ENCODE measurements around the gene CTSK.
"Not testable (repeated sequence)": the region's sequence is repeated elsewhere in the genome, so short reads cannot be mapped to it uniquely, and the experiment has no call there.

CTSK gene

DNA sequence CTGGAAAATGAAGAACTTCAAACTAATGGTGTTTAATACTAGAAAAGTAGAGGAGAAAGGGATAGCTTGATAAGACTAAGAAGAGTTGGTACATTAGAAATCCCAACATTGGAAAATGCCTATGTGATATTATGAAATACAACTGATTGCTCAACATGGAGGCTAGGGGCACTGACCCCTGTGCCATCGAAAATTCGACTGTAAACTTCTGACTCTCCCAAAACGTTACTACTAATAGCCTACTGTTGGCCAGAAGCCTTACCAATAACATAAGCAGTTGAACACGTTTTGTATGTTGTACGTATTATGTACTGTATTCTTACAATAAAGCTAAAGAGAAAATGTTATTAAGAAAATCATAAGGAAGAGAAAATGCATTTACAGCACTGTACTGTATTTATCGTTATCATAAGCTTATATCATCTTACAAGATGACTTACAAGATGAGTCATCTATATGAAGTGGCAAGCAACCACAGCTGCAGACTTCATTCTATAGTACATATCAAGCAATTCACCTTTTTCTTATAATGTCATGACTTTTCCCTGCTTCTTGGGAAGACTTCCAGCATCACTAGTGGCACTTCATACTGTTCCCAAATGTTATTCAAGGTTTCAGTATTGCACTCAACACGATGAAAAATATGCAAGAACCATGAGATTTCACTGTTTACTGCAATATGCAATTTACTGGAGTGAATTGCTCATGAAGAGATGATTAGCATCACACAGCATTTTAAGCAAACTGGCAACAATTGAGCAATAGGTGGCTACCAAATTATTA lies 12.9 kb upstream of the CTSK start:
- no peaks in the 10 kb centered on the region for H3K9me3 ChIP-seq
- H3K4me1 ChIP-seq: no peaks in the 10 kb centered on the region
- DNase-seq (ENCODE audit: low spot score in 2 of 2): no peak
- H3K36me3 ChIP-seq (replicated peaks): peaks cover 36% of the 10 kb centered on the region
- in situ Hi-C loops (cut with MboI; ENCODE audit: low sequenced_read_pairs): no loop called here
- H3K4me3 ChIP-seq: no peak overlapping the region
- H3K27me3 ChIP-seq (ENCODE audit: low read depth): no peaks in the 10 kb centered on the region

DNA sequence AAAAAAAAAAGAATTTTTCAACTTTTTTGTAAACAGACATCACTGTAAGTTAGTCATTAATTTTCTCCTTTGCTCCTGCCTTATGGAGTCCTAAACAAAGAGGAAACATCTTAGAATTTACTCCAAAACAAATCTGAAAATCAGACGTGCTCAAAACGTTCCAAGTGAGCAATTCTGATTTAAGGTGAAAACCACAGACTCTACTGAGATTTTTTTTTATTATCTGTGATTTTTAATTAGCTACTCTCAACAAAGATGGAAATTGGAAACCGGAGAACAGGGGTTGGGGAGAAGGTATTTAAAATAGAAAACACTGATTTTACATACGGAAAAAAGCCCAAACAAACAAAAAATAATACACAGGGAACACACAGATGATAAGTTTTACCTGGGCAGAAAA lies 7.8 kb upstream of the CTSK start:
- H3K4me1 ChIP-seq: no peaks in the 10 kb centered on the region
- no peak for DNase-seq (ENCODE audit: low spot score in 2 of 2)
- peaks cover 40% of the 10 kb centered on the region for H3K36me3 ChIP-seq (replicated peaks)
- H3K4me3 ChIP-seq: no peak overlapping the region
- in situ Hi-C loops (cut with MboI; ENCODE audit: low sequenced_read_pairs): no loop called here
- H3K27me3 ChIP-seq (ENCODE audit: low read depth): no peaks in the 10 kb centered on the region
- no peaks in the 10 kb centered on the region for H3K9me3 ChIP-seq

DNA sequence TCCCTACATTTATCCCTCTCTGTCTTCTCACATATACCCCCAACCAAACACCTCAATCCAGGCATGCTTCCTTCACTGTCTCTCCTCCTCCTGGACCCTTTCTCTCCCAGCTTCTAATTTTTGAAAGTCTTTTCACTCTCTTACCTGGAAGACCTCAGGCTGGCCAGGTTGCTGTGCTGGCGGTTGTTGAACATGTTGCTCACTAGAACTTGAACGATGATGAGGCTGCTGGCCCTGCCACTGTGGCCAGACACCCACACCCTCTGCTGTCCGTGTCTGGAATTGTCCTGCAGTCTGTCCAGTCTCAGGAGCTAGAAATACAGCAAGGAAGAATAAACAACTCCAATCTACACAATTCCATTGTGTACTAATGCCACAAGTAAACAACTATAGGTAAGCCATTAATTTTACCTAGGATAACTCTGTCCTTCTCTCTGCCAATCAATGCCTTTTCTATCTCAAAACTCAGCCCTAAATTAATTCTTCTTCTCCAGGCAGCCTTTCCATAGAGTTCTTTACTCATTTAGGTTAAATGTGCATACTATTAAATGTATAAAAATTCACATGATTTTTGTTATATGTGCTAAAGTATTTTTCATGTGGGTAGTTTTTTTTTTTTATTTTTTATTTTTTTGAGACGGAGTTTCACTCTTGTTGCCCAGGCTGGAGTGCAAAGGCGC lies 5.1 kb upstream of the CTSK start:
- peak; percentile 26 to 67 for DNase-seq (ENCODE audit: low spot score in 2 of 2)
- no peaks in the 10 kb centered on the region for H3K9me3 ChIP-seq
- in situ Hi-C loops (cut with MboI; ENCODE audit: low sequenced_read_pairs): no loop called here
- H3K27me3 ChIP-seq (ENCODE audit: low read depth): no peaks in the 10 kb centered on the region
- H3K4me1 ChIP-seq: no peaks in the 10 kb centered on the region
- no peak overlapping the region for H3K4me3 ChIP-seq
- peaks cover 40% of the 10 kb centered on the region for H3K36me3 ChIP-seq (replicated peaks)

DNA sequence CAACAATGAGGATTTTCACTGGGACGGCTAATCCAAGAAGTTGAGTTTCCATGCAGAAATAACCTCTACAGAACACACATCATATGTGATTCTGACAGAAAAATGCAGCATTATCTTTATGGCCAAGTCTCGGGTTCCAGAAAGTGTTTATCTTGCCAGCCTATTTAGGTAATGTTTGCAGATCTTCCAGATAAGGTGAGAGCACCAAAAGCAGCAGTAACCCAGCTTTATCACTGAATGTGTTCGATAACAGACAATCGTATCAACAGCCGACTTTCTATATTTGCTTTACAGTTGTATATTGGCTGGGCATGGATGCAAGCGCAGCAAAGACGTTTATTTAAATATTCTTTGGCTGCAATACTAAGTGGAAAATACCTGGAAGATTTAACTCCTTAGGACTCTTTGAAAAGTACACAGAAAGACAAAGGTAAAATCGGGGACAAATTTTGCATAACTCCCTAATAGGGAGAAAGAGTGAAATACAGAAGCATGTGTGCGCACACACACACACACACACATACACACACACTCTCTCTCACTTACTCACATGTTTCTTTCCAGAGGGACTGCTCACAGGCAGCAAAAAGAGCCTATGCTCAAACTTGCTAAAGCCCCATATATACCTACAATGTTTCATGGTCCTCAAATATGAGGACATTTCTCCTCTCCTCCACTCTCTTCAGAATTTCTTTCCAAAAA lies 3.0 kb upstream of the CTSK start:
- DNase-seq (ENCODE audit: low spot score in 2 of 2): no peak
- no peaks in the 10 kb centered on the region for H3K27me3 ChIP-seq (ENCODE audit: low read depth)
- H3K4me3 ChIP-seq: no peak overlapping the region
- in situ Hi-C loops (cut with MboI; ENCODE audit: low sequenced_read_pairs): no loop called here
- H3K4me1 ChIP-seq: no peaks in the 10 kb centered on the region
- H3K9me3 ChIP-seq: no peaks in the 10 kb centered on the region
- peaks cover 26% of the 10 kb centered on the region for H3K36me3 ChIP-seq (replicated peaks)

DNA sequence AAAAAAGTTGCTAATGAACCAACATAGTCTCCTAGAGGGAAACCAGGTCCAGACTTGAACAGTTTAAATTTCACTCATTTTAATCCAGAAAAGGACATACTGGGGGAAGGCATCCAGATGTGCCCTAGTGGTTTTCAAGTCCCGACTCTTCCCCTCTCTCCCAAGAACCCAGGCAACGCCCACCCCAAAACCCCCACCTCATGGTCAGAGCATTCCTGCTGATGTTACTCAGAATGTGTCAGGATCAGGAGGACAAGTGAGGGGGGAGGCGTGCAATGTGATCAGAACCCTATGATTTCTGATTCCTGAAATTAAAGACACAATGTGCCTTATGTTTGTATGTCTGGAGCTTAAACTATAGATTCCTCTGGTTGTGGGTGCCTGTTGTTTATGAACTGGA lies 1.6 kb upstream of the CTSK start:
- no peak overlapping the region for H3K4me3 ChIP-seq
- no peak for DNase-seq (ENCODE audit: low spot score in 2 of 2)

DNA sequence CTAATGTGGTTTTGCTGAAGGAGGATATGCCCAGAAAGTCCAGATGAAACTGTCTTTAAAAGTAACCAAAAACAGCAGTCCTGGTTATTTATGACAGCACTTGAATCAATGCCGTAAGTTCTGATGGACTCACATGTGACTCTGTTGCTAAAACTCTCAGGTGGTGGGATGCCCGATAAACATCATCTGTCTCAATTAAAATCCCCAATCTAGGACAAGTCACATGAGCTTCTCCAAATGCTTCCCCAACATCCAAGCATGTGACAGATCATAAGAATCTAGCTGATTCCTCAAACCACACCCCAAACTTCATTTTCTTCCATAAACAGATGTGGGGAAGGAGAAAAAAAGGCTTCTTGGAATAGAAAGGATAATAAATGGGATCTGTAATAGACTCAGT lies 786 bp upstream of the CTSK start:
- no peaks in the 10 kb centered on the region for H3K4me1 ChIP-seq
- in situ Hi-C loops (cut with MboI; ENCODE audit: low sequenced_read_pairs): no loop called here
- no peaks in the 10 kb centered on the region for H3K27me3 ChIP-seq (ENCODE audit: low read depth)
- peaks cover 21% of the 10 kb centered on the region for H3K36me3 ChIP-seq (replicated peaks)
- H3K4me3 ChIP-seq: no peak overlapping the region
- DNase-seq (ENCODE audit: low spot score in 2 of 2): no peak
- H3K9me3 ChIP-seq: no peaks in the 10 kb centered on the region

More for the DNA sequence above, 1.6 kb upstream of the CTSK start:
- no peaks in the 10 kb centered on the region for H3K27me3 ChIP-seq (ENCODE audit: low read depth)
- H3K9me3 ChIP-seq: no peaks in the 10 kb centered on the region
- no peaks in the 10 kb centered on the region for H3K4me1 ChIP-seq
- H3K36me3 ChIP-seq (replicated peaks): peaks cover 26% of the 10 kb centered on the region
- in situ Hi-C loops (cut with MboI; ENCODE audit: low sequenced_read_pairs): no loop called here

DNA sequence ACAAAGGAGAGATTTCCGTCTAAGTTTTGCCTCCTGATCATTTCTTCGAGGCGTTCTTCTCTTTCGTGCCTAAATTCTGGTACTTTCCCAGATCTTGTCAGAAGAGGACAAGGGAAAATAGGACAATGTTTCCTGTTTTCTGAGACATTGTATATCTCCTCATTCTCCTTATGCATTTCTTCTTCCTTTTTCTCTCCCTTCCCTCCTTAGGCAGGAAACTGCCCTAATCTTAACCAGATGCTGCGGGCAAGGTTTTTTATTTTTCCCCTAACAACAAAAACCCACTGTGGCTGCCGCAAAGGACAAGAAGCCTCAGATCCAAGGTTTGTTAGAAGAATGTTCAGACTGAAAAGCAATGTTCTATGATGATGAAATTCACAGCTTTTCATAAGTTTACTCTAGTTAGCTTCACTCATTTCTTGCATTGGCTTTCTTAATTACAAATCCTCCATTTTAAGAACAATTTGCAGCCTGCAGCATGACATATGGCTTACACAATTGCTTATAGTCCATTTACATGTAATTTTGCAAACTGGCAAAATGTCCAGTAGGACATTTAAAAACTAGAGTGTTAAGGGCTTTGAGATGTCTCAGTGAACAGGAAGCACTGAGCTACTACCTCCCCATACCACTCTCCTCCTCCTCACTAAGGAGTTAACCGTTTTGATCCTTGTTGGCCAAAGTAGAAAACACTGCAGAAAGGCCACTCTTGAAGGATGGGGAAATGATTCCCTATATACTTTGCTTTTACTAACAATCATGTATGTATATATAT lies 624 bp downstream of the CTSK start:
- DNase-seq (ENCODE audit: low spot score in 2 of 2): no peak
- H3K4me1 ChIP-seq: no peaks in the 10 kb centered on the region
- no peak overlapping the region for H3K4me3 ChIP-seq
- in situ Hi-C loops (cut with MboI; ENCODE audit: low sequenced_read_pairs): no loop called here
- no peaks in the 10 kb centered on the region for H3K9me3 ChIP-seq
- no peaks in the 10 kb centered on the region for H3K27me3 ChIP-seq (ENCODE audit: low read depth)
- peaks cover 9% of the 10 kb centered on the region for H3K36me3 ChIP-seq (replicated peaks)

DNA sequence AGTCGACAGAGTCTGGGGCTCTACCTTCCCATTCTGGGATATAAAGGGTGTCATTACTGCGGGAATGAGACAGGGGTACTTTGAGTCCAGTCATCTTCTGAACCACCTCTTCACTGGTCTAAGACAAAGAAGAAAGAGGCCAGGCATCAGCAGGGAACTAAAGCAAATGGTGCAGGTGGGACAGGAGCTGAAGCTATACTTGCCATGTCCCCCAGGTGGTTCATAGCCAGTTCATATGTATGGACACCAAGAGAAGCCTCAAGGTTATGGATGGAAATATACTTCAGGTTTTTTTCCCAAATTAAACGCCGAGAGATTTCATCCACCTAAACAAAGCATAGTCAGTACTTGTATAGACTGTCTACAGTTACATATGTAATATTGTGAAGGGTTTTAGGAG lies 2.2 kb downstream of the CTSK start:
- Histone ChIP-seq H3K27me3 (ENCODE audit: low read depth) (no peaks in the 10 kb centered on the region), H3K9me3 (no peaks in the 10 kb centered on the region), H3K36me3 (replicated peaks) (no peaks in the 10 kb centered on the region; the same call in 1 of the 2 replicates), H3K4me1 (no peaks in the 10 kb centered on the region), H3K4me3 (no peak overlapping the region)
- in situ Hi-C loops (cut with MboI; ENCODE audit: low sequenced_read_pairs): no loop called here
- no peak for DNase-seq (ENCODE audit: low spot score in 2 of 2)

DNA sequence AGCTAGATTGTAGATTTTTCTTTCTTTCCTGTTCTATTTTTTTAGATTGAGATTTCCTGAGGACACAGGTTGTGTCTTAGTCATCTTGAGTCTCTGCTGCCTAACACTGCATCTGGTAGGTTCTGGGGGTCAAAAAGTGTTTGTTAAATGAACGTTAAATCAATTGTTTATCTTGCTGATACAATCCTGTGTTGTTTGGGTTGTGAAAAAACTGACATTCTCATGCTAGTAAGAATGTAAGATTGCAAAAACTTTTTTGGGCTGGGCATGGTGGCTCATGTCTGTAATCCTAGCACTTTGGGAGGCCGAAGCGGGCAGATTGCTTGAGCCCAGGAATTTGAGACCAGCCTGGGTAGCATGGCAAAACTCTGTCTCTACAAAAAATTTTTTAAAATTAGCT lies 3.4 kb downstream of the CTSK start:
- Histone ChIP-seq H3K9me3 (no peaks in the 10 kb centered on the region), H3K4me1 (no peaks in the 10 kb centered on the region), H3K4me3 (no peak overlapping the region), H3K36me3 (replicated peaks) (no peaks in the 10 kb centered on the region), H3K27me3 (ENCODE audit: low read depth) (no peaks in the 10 kb centered on the region)
- DNase-seq (ENCODE audit: low spot score in 2 of 2): no peak
- in situ Hi-C loops (cut with MboI; ENCODE audit: low sequenced_read_pairs): no loop called here

DNA sequence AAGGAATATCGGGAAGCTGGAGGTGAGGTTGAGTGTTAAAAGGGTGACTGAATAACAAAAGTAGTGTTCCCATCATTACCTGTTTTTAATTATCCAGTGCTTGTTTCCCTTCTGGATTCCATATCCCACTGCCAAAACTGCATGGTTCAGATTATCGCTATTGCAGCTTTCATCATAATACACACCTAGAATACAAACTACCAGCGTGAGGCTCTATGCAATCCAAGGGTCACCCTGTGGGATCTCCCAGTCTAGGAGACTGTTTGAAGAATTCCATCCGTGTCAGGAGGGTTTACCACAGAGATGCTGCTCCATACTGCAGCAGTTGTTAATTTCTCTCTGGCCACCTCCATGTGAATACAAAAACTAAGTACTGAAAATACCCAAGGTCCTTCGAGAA lies 9.0 kb downstream of the CTSK start:
- in situ Hi-C loops (cut with MboI; ENCODE audit: low sequenced_read_pairs): no loop called here
- no peaks in the 10 kb centered on the region for H3K9me3 ChIP-seq
- no peaks in the 10 kb centered on the region for H3K36me3 ChIP-seq (replicated peaks)
- DNase-seq (ENCODE audit: low spot score in 2 of 2): no peak
- H3K4me3 ChIP-seq: no peak overlapping the region
- no peaks in the 10 kb centered on the region for H3K4me1 ChIP-seq
- no peaks in the 10 kb centered on the region for H3K27me3 ChIP-seq (ENCODE audit: low read depth)

DNA sequence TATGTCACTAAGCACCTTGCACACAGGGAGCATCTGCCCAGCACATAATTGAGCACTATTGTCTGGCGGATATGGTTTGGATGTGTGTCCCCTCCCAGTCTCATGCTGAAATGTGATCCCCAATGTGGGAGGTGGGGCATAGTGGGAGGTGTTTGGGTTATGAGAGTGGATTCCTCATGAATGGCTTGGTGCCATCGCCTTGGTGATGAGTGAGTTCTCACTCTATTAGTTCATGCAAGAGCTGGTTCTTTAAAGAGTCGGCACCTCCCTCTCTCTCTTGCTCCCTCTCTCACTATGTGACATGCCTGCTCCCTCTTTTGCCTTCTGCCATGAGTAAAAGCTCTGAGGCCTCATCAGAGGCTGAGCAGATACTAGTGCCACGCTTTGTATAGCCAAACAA lies 9.5 kb downstream of the CTSK start:
- Histone ChIP-seq H3K4me3 (no peak overlapping the region), H3K27me3 (ENCODE audit: low read depth) (no peaks in the 10 kb centered on the region), H3K36me3 (replicated peaks) (no peaks in the 10 kb centered on the region), H3K9me3 (no peaks in the 10 kb centered on the region), H3K4me1 (no peaks in the 10 kb centered on the region)
- in situ Hi-C loops (cut with MboI; ENCODE audit: low sequenced_read_pairs): no loop called here
- DNase-seq (ENCODE audit: low spot score in 2 of 2): peak in 1 of 2 experiments; percentile 51

DNA sequence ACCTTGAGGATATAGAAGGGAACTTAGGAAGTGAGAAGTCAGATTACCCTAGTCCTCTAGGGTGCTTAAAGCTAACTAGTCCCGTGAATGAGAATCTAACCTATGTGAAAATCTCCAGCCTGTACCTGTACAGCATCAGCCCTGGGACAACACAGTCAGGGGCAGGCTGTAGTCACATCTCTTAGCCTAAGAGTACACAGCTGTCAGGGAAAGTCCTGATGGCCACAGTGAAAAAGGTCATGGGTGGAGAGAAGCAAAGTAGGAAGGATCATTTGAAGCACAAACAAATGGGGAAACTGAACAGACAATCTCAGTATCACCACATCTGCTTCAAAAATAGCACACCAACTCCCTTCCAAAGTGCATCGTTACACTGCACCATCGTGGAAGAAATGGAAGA lies 11.7 kb downstream of the CTSK start:
- DNase-seq (ENCODE audit: low spot score in 2 of 2): no peak
- in situ Hi-C loops (cut with MboI; ENCODE audit: low sequenced_read_pairs): no loop called here
- no peaks in the 10 kb centered on the region for H3K36me3 ChIP-seq (replicated peaks)
- H3K4me1 ChIP-seq: no peaks in the 10 kb centered on the region
- no peaks in the 10 kb centered on the region for H3K9me3 ChIP-seq
- H3K4me3 ChIP-seq: no peak overlapping the region
- no peaks in the 10 kb centered on the region for H3K27me3 ChIP-seq (ENCODE audit: low read depth)

DNA sequence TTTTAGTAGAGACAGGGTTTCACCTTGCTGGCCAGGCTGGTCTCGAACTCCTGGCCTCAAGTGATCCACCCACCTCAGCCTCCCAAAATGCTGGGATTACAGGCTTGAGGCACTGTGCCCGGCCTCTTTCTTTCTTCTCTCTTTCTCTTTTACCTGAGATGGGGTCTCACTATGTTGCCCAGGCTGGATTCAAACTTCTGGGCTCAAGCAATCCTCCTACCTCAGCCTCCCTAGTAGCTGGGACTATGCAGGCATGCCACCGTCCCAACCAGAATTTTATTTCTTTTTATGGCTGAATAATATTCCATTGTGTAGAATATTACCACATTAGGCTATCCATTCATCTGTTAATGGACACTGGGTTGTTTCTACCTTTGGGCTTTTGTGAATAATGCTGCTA lies 14.3 kb downstream of the CTSK start:
- H3K4me1 ChIP-seq; H3K27me3 ChIP-seq (ENCODE audit: low read depth); DNase-seq (ENCODE audit: low spot score in 2 of 2); H3K9me3 ChIP-seq; H3K4me3 ChIP-seq; H3K36me3 ChIP-seq (replicated peaks); in situ Hi-C loops (cut with MboI; ENCODE audit: low sequenced_read_pairs): not testable (repeated sequence)

Data from HAP-1 (cell line).